Measurements from ENCODE around the gene PAWR. TPM values are rescaled to one million over a fixed set of nuclear protein-coding genes. Genes with fewer than 3 reads are reported as not detected.

PAWR gene
- total and polyA plus RNA-seq, 2 experiments from 2014 or later: 54.4 to 62.6 TPM

DNA sequence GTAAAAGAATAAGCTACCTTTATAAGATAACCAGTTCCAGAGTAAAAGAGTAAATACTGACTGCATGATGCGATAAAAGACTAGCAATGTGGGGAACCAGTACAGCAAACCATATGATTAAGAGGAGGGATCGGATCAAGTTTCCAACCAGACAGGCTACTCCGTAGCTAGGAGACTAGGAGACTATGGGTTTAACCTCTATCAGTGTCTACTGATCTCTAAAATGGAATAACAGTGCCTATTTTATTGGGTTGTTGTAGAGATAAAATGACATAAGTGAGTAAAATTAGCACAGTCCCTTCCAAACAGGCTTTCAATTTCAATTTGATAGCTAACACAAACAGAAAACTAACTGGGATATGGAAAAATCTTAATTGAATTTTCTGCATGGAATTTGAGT lies 76.0 kb downstream of the PAWR start:
- H3K4me2 ChIP-seq (ENCODE audit: unreplicated experiment): no peak overlapping the region
- H3K79me2 ChIP-seq (ENCODE audit: insufficient read depth): peaks cover 86% of the 10 kb centered on the region
- no peaks in the 10 kb centered on the region for H3K9me3 ChIP-seq (ENCODE audit: low read depth)
- TF ChIP-seq EZH2phosphoT487 (IDR thresholded peaks at IDR 0.05; ENCODE audit: insufficient read depth, low read depth) (no peak), EZH2 (IDR thresholded peaks at IDR 0.05; ENCODE audit: insufficient read depth, poor library complexity, severe bottlenecking) (no peak)
- H3K9me2 ChIP-seq (ENCODE audit: insufficient read depth): no peaks in the 10 kb centered on the region
- H4K20me1 ChIP-seq (ENCODE audit: insufficient read depth): no peaks in the 10 kb centered on the region
- no peak overlapping the region for H2AFZ ChIP-seq
- H3F3A ChIP-seq (ENCODE audit: insufficient read depth): peaks cover 32% of the 10 kb centered on the region; the same call in 1 of the 2 replicates
- WGBS, 2 experiments (ENCODE audit: low coverage in 1 of 2, low lambda C conversion rate in 2 of 2, missing lambda C conversion rate in 2 of 2): 69 to 74% methylated on average over 3 of the region's 3 CpGs
- peaks cover 10% of the 10 kb centered on the region for H3K4me1 ChIP-seq (ENCODE audit: insufficient read depth)
- no peak overlapping the region for H3K9ac ChIP-seq
- H3K36me3 ChIP-seq (ENCODE audit: low read depth): peaks cover 39% of the 10 kb centered on the region
- H3K4me3 ChIP-seq: no peak overlapping the region
- DNase-seq: no peak
- in situ Hi-C loops (cut with MboI): no loop called here
- H3K27ac ChIP-seq: no peak overlapping the region
- H3K27me3 ChIP-seq (replicated peaks; ENCODE audit: insufficient read depth): no peaks in the 10 kb centered on the region

DNA sequence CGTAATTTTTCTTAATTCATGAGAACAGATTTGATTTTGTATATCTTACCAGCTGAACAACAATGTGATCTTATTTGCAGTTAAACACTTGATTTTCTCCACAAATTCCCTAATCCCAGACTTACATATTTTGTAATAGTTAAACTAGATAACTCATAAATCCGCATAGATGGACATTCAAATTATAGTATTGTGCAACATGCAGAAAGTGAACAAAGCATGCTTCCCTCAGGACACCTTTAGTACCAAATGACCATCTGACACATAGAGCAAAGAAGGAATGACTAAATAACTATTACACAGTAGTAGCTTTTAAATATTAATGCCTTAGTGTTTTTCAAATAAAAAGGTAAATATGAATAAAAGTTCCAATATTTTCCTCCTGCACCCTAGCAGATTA lies 88.9 kb downstream of the PAWR start:
- no peaks in the 10 kb centered on the region for H3K9me3 ChIP-seq (ENCODE audit: low read depth)
- TF ChIP-seq EZH2phosphoT487 (IDR thresholded peaks at IDR 0.05; ENCODE audit: insufficient read depth, low read depth) (no peak), EZH2 (IDR thresholded peaks at IDR 0.05; ENCODE audit: insufficient read depth, poor library complexity, severe bottlenecking) (no peak)
- in situ Hi-C loops (cut with MboI): no loop called here
- H3K4me3 ChIP-seq: no peak overlapping the region
- H4K20me1 ChIP-seq (ENCODE audit: insufficient read depth): no peaks in the 10 kb centered on the region
- no peaks in the 10 kb centered on the region for H3K27me3 ChIP-seq (replicated peaks; ENCODE audit: insufficient read depth)
- peaks cover 94% of the 10 kb centered on the region for H3K79me2 ChIP-seq (ENCODE audit: insufficient read depth)
- H3K4me2 ChIP-seq (ENCODE audit: unreplicated experiment): no peak overlapping the region
- no peak for DNase-seq
- H3K9ac ChIP-seq: no peak overlapping the region
- no peak overlapping the region for H2AFZ ChIP-seq
- H3F3A ChIP-seq (ENCODE audit: insufficient read depth): 0 out of 2 replicates have a peak, but pooled peaks cover 4% of the 10 kb centered on the region
- H3K36me3 ChIP-seq (ENCODE audit: low read depth): peaks cover 8% of the 10 kb centered on the region; the same call in 1 of the 2 replicates
- H3K9me2 ChIP-seq (ENCODE audit: insufficient read depth): no peaks in the 10 kb centered on the region
- no peaks in the 10 kb centered on the region for H3K4me1 ChIP-seq (ENCODE audit: insufficient read depth)
- no peak overlapping the region for H3K27ac ChIP-seq
- WGBS, 2 experiments (ENCODE audit: low coverage in 1 of 2, low lambda C conversion rate in 2 of 2, missing lambda C conversion rate in 2 of 2): 76 to 87% methylated on average over 2 of the region's 2 CpGs

DNA sequence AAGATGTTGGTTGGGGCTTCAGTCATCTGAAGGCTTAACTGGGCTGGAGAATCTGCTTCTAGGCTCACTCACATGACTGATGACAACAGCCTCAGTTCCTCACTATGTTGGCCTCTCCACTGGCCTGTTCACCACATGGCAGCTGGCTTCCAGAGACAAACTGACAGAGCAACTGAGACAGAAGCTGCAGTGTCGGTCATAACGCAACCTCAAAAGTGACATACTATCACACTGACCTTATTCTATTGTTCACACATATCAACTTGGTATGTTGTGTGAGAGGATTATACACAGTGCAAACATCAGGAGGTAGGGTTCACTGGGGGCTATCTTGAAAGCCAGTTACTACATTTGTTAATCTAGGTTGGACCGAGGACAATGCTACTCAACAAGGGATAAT lies 92.9 kb downstream of the PAWR start:
- H3K9ac ChIP-seq: no peak overlapping the region
- 80 to 81% methylated on average over 3 of the region's 3 CpGs for WGBS, 2 experiments (ENCODE audit: low coverage in 1 of 2, low lambda C conversion rate in 2 of 2, missing lambda C conversion rate in 2 of 2)
- in situ Hi-C loops (cut with MboI): no loop called here
- no peak overlapping the region for H3K27ac ChIP-seq
- DNase-seq: peak; percentile 3
- no peaks in the 10 kb centered on the region for H3K27me3 ChIP-seq (replicated peaks; ENCODE audit: insufficient read depth)
- H3K4me2 ChIP-seq (ENCODE audit: unreplicated experiment): no peak overlapping the region
- no peaks in the 10 kb centered on the region for H3K9me2 ChIP-seq (ENCODE audit: insufficient read depth)
- peaks cover 89% of the 10 kb centered on the region for H3K79me2 ChIP-seq (ENCODE audit: insufficient read depth)
- no peak overlapping the region for H3K4me3 ChIP-seq
- no peaks in the 10 kb centered on the region for H3K9me3 ChIP-seq (ENCODE audit: low read depth)
- H3K36me3 ChIP-seq (ENCODE audit: low read depth): peaks cover 20% of the 10 kb centered on the region
- peaks cover 8% of the 10 kb centered on the region; the same call in 1 of the 2 replicates for H3F3A ChIP-seq (ENCODE audit: insufficient read depth)
- no peaks in the 10 kb centered on the region for H3K4me1 ChIP-seq (ENCODE audit: insufficient read depth)
- no peaks in the 10 kb centered on the region for H4K20me1 ChIP-seq (ENCODE audit: insufficient read depth)
- H2AFZ ChIP-seq: no peak overlapping the region
- no peak for TF ChIP-seq EZH2phosphoT487 (IDR thresholded peaks at IDR 0.05; ENCODE audit: insufficient read depth, low read depth)
- TF ChIP-seq EZH2 (IDR thresholded peaks at IDR 0.05; ENCODE audit: insufficient read depth, poor library complexity, severe bottlenecking): no peak

DNA sequence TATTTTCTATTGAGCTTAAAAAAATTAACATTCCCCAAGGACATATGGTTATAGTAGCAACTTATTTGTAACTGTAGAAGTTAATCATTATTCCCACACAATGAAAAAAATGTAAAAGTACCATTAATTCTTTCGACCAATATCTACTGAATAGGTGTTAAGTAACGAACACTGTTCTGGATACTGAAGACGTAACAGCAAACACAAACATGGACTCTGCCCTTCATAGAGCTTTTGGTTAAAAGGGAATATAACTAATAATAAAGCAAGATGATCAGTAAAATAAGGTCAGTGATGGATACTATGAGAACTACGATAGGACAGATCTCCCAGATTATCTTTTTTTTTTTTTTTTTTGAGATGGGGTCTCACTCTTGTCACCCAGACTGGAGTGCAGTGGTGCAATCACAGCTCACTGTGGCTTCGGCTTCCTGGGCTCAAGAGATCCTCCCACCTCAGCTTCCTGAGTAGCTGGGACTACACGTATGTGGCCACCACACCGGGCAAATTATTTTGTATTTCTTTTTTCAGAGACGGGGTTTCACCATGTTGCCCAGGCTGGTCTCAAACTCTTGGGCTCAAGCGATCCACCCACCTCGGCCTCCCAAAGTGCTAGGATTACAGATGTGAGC lies 93.9 kb downstream of the PAWR start:
- Histone ChIP-seq H3F3A (ENCODE audit: insufficient read depth) (peaks cover 8% of the 10 kb centered on the region; the same call in 1 of the 2 replicates), H3K9me2 (ENCODE audit: insufficient read depth) (no peaks in the 10 kb centered on the region), H3K27ac (no peak overlapping the region), H4K20me1 (ENCODE audit: insufficient read depth) (no peaks in the 10 kb centered on the region), H3K4me3 (no peak overlapping the region), H3K4me1 (ENCODE audit: insufficient read depth) (no peaks in the 10 kb centered on the region), H3K36me3 (ENCODE audit: low read depth) (peaks cover 24% of the 10 kb centered on the region), H2AFZ (no peak overlapping the region), H3K79me2 (ENCODE audit: insufficient read depth) (peaks cover 82% of the 10 kb centered on the region), H3K9me3 (ENCODE audit: low read depth) (no peaks in the 10 kb centered on the region), H3K4me2 (ENCODE audit: unreplicated experiment) (no peak overlapping the region), H3K27me3 (replicated peaks; ENCODE audit: insufficient read depth) (no peaks in the 10 kb centered on the region), H3K9ac (no peak overlapping the region)
- in situ Hi-C loops (cut with MboI): no loop called here
- WGBS, 2 experiments (ENCODE audit: low coverage in 1 of 2, low lambda C conversion rate in 2 of 2, missing lambda C conversion rate in 2 of 2): 91 to 95% methylated on average over 10 of the region's 10 CpGs
- DNase-seq: no peak
- TF ChIP-seq EZH2 (IDR thresholded peaks at IDR 0.05; ENCODE audit: insufficient read depth, poor library complexity, severe bottlenecking) (no peak), EZH2phosphoT487 (IDR thresholded peaks at IDR 0.05; ENCODE audit: insufficient read depth, low read depth) (no peak)
